Measurements from ENCODE around the gene PKD2L1. TPM values are rescaled to one million over a fixed set of nuclear protein-coding genes. Genes with fewer than 3 reads are reported as not detected.

PKD2L1 gene
- total RNA-seq, 2 donors from 2014 or later: 0.09 to 0.34 TPM

DNA sequence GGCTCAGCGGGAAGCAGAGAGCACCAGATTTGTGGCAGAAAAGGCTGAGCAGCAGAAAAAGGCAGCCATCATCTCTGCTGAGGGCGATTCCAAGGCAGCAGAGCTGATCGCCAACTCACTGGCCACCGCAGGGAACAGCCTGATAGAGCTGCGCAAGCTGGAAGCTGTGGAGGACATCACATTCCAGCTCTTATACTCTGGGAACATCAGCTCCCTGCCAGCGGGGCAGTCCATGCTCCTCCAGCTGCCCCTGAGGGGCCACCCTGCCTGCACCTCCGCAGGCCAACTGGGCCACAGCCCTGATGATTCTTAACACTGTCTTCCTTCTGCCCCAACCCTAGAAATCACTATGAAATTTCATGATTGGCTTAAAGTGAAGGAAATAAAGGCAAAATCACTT is 81.2 kb downstream of the PKD2L1 start:
- WGBS: 91% methylated on average over 7 of the region's 7 CpGs
- H3K36me3 ChIP-seq: no peaks in the 10 kb centered on the region
- no peak for TF ChIP-seq POLR2AphosphoS5 (IDR thresholded peaks at IDR 0.05)
- TF ChIP-seq POLR2A (IDR thresholded peaks at IDR 0.05): no peak
- TF ChIP-seq, protein P1, sequence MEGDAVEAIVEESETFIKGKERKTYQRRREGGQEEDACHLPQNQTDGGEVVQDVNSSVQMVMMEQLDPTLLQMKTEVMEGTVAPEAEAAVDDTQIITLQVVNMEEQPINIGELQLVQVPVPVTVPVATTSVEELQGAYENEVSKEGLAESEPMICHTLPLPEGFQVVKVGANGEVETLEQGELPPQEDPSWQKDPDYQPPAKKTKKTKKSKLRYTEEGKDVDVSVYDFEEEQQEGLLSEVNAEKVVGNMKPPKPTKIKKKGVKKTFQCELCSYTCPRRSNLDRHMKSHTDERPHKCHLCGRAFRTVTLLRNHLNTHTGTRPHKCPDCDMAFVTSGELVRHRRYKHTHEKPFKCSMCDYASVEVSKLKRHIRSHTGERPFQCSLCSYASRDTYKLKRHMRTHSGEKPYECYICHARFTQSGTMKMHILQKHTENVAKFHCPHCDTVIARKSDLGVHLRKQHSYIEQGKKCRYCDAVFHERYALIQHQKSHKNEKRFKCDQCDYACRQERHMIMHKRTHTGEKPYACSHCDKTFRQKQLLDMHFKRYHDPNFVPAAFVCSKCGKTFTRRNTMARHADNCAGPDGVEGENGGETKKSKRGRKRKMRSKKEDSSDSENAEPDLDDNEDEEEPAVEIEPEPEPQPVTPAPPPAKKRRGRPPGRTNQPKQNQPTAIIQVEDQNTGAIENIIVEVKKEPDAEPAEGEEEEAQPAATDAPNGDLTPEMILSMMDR (IDR thresholded peaks at IDR 0.05): no peak
- H3K4me1 ChIP-seq (replicated peaks): no peaks in the 10 kb centered on the region
- DNase-seq (ENCODE audit: low spot score): no peak
- H3K27me3 ChIP-seq (replicated peaks; ENCODE audit: insufficient read depth): no peaks in the 10 kb centered on the region
- H3K4me3 ChIP-seq: no peak overlapping the region
- H3K27ac ChIP-seq: no peak overlapping the region
- intact Hi-C loops (cut with DNase I): no loop called here
- H3K9me3 ChIP-seq: no peaks in the 10 kb centered on the region

DNA sequence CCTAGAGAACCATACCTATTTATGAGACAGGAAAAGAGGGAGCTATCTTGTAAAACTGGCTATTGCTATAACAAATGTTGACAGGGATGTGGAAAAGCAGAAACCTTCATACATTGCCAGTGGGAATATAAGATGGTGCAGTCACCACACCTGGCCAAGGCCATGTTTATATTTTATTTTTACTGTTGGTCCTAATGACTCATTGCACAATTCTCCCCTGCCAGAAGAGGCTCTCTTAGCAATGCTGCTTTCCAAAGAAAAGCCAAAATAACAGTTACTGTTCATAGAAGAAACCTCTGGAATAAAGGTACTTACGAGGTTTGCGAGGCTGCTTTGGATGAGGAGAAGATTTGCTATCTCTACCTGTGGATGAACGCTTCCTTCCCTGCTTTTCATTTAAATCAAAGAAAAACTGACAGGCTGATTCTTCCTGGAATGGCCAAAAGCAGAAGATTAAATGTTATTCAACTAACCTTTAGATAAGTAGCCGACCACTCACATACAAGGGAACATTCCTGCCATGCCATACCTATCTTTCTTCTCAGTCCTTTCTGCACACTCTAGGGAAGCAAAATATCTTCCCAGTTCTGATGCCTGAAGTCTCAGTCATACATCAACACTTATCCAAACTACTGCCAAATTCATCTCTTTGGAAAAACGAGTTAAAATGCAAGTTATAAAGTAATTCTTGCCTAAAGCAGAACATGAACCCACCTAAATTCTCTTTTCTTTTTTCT is 84.4 kb downstream of the PKD2L1 start:
- 92% methylated on average over 5 of the region's 5 CpGs for WGBS
- no peak for TF ChIP-seq POLR2A (IDR thresholded peaks at IDR 0.05)
- TF ChIP-seq POLR2AphosphoS5 (IDR thresholded peaks at IDR 0.05): no peak
- TF ChIP-seq, protein P1 (IDR thresholded peaks at IDR 0.05): no peak
- H3K4me3 ChIP-seq: no peak overlapping the region
- no peak overlapping the region for H3K27ac ChIP-seq
- no peaks in the 10 kb centered on the region for H3K4me1 ChIP-seq (replicated peaks)
- no peaks in the 10 kb centered on the region for H3K27me3 ChIP-seq (replicated peaks; ENCODE audit: insufficient read depth)
- intact Hi-C loops (cut with DNase I): no loop called here
- DNase-seq (ENCODE audit: low spot score): no peak
- no peaks in the 10 kb centered on the region for H3K36me3 ChIP-seq
- no peaks in the 10 kb centered on the region for H3K9me3 ChIP-seq

DNA sequence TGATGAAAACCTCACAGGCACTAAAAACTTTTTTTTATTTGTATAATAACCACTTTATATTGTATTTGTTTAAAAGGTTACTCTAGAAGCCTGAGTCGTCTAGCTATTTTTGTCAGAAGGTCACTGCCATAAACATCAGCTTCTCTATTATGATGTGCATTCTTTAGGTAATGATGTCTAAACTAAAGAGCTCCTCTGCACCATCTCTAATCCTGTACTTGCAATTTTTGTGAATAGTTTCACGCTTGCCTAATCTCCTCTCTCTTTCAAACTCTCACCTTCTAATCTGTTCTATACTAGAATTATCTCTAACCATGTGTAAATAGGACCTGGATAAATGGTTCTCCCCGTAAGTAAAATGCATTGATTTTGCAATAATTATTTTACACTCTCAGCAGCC is 90.2 kb downstream of the PKD2L1 start:
- intact Hi-C loops (cut with DNase I): no loop called here
- Histone ChIP-seq H3K9me3 (no peaks in the 10 kb centered on the region), H3K36me3 (no peaks in the 10 kb centered on the region), H3K27me3 (replicated peaks; ENCODE audit: insufficient read depth) (no peaks in the 10 kb centered on the region), H3K4me1 (replicated peaks) (no peaks in the 10 kb centered on the region), H3K27ac (no peak overlapping the region), H3K4me3 (no peak overlapping the region)
- no peak for TF ChIP-seq POLR2A (IDR thresholded peaks at IDR 0.05)
- no peak for TF ChIP-seq POLR2AphosphoS5 (IDR thresholded peaks at IDR 0.05)
- TF ChIP-seq, protein P1 (IDR thresholded peaks at IDR 0.05): no peak
- WGBS: 84% methylated on average over 3 of the region's 3 CpGs
- no peak for DNase-seq (ENCODE audit: low spot score)

DNA sequence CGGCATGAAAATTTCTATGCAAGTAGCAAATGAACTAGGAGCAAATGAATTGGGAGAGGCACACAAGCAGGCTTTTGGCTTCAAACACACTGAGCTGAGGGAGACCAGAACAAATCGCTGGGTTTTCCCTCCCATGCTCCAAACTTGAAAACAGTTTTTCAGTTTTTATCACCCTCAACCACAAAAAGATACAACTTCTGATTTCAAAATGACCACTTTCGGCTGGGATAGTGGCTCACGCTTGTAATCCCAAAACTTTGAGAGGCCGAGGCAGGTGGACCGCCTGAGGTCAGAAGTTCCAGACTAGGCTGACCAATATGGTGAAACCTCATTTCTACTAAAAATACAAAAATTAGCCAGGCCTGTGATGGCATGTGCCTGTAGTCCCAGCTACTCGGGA is 91.6 kb downstream of the PKD2L1 start:
- no peak overlapping the region for H3K4me3 ChIP-seq
- no peak for TF ChIP-seq POLR2A (IDR thresholded peaks at IDR 0.05)
- TF ChIP-seq, protein P1 (IDR thresholded peaks at IDR 0.05): no peak
- no peak for TF ChIP-seq POLR2AphosphoS5 (IDR thresholded peaks at IDR 0.05)
- DNase-seq (ENCODE audit: low spot score): no peak
- no peaks in the 10 kb centered on the region for H3K36me3 ChIP-seq
- no peaks in the 10 kb centered on the region for H3K27me3 ChIP-seq (replicated peaks; ENCODE audit: insufficient read depth)
- H3K4me1 ChIP-seq (replicated peaks): no peaks in the 10 kb centered on the region
- no peak overlapping the region for H3K27ac ChIP-seq
- no peaks in the 10 kb centered on the region for H3K9me3 ChIP-seq
- intact Hi-C loops (cut with DNase I): no loop called here
- 92% methylated on average over 7 of the region's 7 CpGs for WGBS

Small RNA genes lying within 50 kb of the gene (small RNA-seq; reads per million reads assigned to genes)
- gene RNU6-422P: 0 reads per million in 2 donors

Other genes with a start within 250 kb of the PKD2L1 start
- gene CPN1, start 248.4 kb downstream of the PKD2L1 start, total RNA-seq: under 1 TPM in 1 of 2 donors, not detected in 1; 0.85 TPM
- gene ERLIN1, start 144.2 kb downstream of the PKD2L1 start, total RNA-seq: 10 to 100 TPM; 18.1 to 23.8 TPM
- 10 to 100 TPM; 11.2 to 19.9 TPM for gene CHUK, start 100.6 kb downstream of the PKD2L1 start, total RNA-seq
- gene CWF19L1, start 62.6 kb downstream of the PKD2L1 start, total RNA-seq: 10 to 100 TPM; 14.8 to 19.7 TPM
- gene BLOC1S2, start 43.5 kb downstream of the PKD2L1 start, total RNA-seq: 10 to 100 TPM; 21.1 to 33.8 TPM
- 100 to 1,000 TPM in 1 of 2 donors, 10 to 100 TPM in 1; 95.5 to 179 TPM for gene SCD, start 17.0 kb upstream of the PKD2L1 start, total RNA-seq
- gene WNT8B, start 132.8 kb upstream of the PKD2L1 start, total RNA-seq: 1 to 10 TPM in 1 of 2 donors, under 1 TPM in 1; 0.40 to 1.8 TPM
- 10 to 100 TPM; 10.5 to 17.3 TPM for gene SEC31B, start 189.6 kb upstream of the PKD2L1 start, total RNA-seq
- 100 to 1,000 TPM; 195 to 222 TPM for gene NDUFB8, start 199.6 kb upstream of the PKD2L1 start, total RNA-seq
- gene HIF1AN, start 205.7 kb upstream of the PKD2L1 start, total RNA-seq: 10 to 100 TPM; 10.8 to 30.2 TPM

Data from prostate gland (tissue), 2 donors.